ENCODE data around the gene AP4E1.

AP4E1 gene

GRCh38 chr15:50879016-50879617, 29.4 kb upstream of the AP4E1 start:
- H3K4me3 ChIP-seq (ENCODE audit: low read length) = no peak overlapping the region
- H3K4me1 ChIP-seq (ENCODE audit: control insufficient read depth, insufficient read depth, low read length) = no peaks in the 10 kb centered on the region
- no peaks in the 10 kb centered on the region for H3K36me3 ChIP-seq (ENCODE audit: control insufficient read depth, insufficient read depth, low read length)
- H3K9me3 ChIP-seq (ENCODE audit: control insufficient read depth, low read length) = no peaks in the 10 kb centered on the region
- no peak overlapping the region for H3K9ac ChIP-seq (ENCODE audit: low read length)
- H3K27me3 ChIP-seq (ENCODE audit: control insufficient read depth, insufficient read depth, low read length) = no peaks in the 10 kb centered on the region

- Histone ChIP-seq H3K4me1 (ENCODE audit: control insufficient read depth, insufficient read depth, low read length) (no peaks in the 10 kb centered on the region), H3K27me3 (ENCODE audit: control insufficient read depth, insufficient read depth, low read length) (no peaks in the 10 kb centered on the region), H3K4me3 (ENCODE audit: low read length) (no peak overlapping the region), H3K9me3 (ENCODE audit: control insufficient read depth, low read length) (no peaks in the 10 kb centered on the region), H3K36me3 (ENCODE audit: control insufficient read depth, insufficient read depth, low read length) (no peaks in the 10 kb centered on the region), H3K9ac (ENCODE audit: low read length) (no peak overlapping the region)
Observed at GRCh38 chr15:50880206-50880605, 28.3 kb upstream of the AP4E1 start.

- Histone ChIP-seq H3K4me1 (ENCODE audit: control insufficient read depth, insufficient read depth, low read length) (no peaks in the 10 kb centered on the region), H3K4me3 (ENCODE audit: low read length) (no peak overlapping the region)
Observed at GRCh38 chr15:50880651-50881114, 27.8 kb upstream of the AP4E1 start.

DNA sequence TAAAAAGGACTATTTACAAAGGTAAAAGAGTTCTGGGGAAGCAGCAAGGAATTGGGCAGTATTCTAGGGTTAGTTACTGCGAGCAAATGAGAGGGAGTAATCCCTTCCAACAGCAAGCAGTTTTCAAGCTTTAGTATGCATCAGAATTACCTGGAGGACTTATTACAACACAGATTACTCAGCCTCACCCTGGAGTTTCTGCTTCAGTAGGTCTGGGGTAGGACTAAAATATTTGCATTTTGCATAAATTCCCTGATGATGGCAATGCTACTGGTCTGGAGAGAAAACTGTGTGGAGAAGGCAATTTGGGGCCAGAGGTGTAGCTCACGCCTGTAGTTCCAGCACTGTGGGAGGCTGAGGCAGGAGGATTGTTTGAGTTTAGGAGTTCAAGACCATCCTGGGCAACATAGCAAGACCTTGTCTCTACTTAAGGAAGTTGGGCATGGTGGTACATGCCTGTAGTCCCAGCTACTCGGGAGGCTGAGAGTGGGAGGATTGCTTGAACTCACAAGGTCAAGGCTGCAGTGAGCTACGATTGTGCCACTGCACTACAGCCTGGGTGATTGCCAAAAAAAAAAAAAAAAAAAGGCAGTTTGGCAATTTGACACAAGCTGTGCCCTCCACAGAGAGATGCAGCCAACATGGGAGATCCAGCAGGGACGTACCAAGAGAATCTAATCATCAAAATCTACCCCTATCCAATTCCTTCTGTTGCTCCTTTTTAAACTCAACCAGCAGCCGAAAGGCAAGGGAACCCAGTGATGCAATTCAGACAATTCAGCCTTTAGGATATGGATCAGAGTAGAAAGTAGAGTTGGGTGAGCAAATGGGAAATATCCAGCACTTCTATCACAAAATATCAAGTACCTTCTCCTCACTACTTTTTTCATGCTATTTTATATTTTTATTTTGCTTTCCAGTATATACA, 27.1 kb upstream of the AP4E1 start:
- no peaks in the 10 kb centered on the region for H3K36me3 ChIP-seq (ENCODE audit: control insufficient read depth, insufficient read depth, low read length)
- no peak overlapping the region for H3K9ac ChIP-seq (ENCODE audit: low read length)
- no peaks in the 10 kb centered on the region for H3K4me1 ChIP-seq (ENCODE audit: control insufficient read depth, insufficient read depth, low read length)

More at GRCh38 chr15:50880651-50881114, 27.8 kb upstream of the AP4E1 start:
- Histone ChIP-seq H3K36me3 (ENCODE audit: control insufficient read depth, insufficient read depth, low read length) (no peaks in the 10 kb centered on the region), H3K27me3 (ENCODE audit: control insufficient read depth, insufficient read depth, low read length) (no peaks in the 10 kb centered on the region), H3K9ac (ENCODE audit: low read length) (no peak overlapping the region), H3K9me3 (ENCODE audit: control insufficient read depth, low read length) (no peaks in the 10 kb centered on the region)

DNA sequence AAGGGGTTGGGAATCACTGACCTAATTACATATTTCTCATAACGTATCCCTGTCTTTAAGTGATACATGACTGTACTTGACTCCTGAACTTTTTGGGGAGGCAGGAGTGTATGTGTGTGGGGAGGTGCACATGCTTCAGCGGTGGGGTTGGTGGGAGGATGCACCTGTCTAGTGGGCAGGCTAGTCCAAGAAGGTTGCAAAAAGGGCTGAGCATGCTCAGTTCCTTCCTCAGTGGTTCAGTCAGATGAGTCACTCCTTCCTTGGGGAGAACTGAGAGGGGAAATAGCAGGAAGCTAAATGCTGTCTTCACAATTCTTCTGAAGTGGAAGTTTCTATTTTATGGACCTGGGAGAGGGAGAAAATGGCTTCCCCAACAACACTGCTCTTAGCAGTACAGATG, 24.6 kb upstream of the AP4E1 start:
- Histone ChIP-seq H3K36me3 (ENCODE audit: control insufficient read depth, insufficient read depth, low read length) (no peaks in the 10 kb centered on the region), H3K4me3 (ENCODE audit: low read length) (no peak overlapping the region), H3K27me3 (ENCODE audit: control insufficient read depth, insufficient read depth, low read length) (no peaks in the 10 kb centered on the region), H3K4me1 (ENCODE audit: control insufficient read depth, insufficient read depth, low read length) (no peaks in the 10 kb centered on the region), H3K9me3 (ENCODE audit: control insufficient read depth, low read length) (no peaks in the 10 kb centered on the region), H3K9ac (ENCODE audit: low read length) (no peak overlapping the region)

More for the DNA sequence above, 27.1 kb upstream of the AP4E1 start:
- no peak overlapping the region for H3K4me3 ChIP-seq (ENCODE audit: low read length)
- H3K27me3 ChIP-seq (ENCODE audit: control insufficient read depth, insufficient read depth, low read length) = no peaks in the 10 kb centered on the region
- no peaks in the 10 kb centered on the region for H3K9me3 ChIP-seq (ENCODE audit: control insufficient read depth, low read length)

DNA sequence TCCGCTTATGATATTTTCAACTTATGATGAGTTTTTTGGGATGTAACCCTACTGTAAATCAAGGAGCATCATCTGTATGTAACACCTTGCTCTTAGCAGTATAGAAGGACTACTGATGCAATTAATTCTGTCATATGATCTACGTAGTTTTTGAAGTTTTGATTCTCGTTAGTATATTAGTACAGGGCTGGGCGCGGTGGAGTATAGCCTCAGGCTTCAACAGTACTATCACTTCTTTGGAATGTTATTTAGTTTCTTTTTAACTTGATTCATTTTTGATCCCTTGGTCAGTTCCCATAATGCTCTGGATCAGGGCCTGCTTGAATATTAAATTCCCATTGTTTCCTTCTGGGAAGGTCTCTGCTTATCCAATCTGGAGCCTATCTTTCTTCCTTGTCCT, 23.9 kb upstream of the AP4E1 start:
- no peaks in the 10 kb centered on the region for H3K27me3 ChIP-seq (ENCODE audit: control insufficient read depth, insufficient read depth, low read length)
- H3K9ac ChIP-seq (ENCODE audit: low read length) = no peak overlapping the region
- H3K9me3 ChIP-seq (ENCODE audit: control insufficient read depth, low read length) = no peaks in the 10 kb centered on the region
- no peaks in the 10 kb centered on the region for H3K4me1 ChIP-seq (ENCODE audit: control insufficient read depth, insufficient read depth, low read length)
- no peaks in the 10 kb centered on the region for H3K36me3 ChIP-seq (ENCODE audit: control insufficient read depth, insufficient read depth, low read length)
- no peak overlapping the region for H3K4me3 ChIP-seq (ENCODE audit: low read length)

DNA sequence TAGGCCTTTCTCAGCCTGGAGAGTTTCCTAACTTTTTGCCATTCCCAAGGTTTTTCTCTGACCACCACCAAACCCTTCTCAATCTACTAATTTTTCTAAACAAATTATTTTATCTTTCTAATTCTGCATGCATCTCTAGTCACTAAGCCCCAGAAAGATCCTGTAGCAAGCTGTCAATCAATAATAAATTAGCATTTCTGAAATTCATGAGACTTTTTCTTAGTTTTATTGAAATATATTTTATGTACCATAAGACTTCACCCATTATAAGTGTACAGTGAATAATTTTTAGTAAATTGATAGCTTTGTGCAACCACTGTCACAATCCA, 22.4 kb upstream of the AP4E1 start:
- Histone ChIP-seq H3K4me1 (ENCODE audit: control insufficient read depth, insufficient read depth, low read length) (no peaks in the 10 kb centered on the region), H3K36me3 (ENCODE audit: control insufficient read depth, insufficient read depth, low read length) (no peaks in the 10 kb centered on the region), H3K4me3 (ENCODE audit: low read length) (no peak overlapping the region), H3K9me3 (ENCODE audit: control insufficient read depth, low read length) (no peaks in the 10 kb centered on the region), H3K27me3 (ENCODE audit: control insufficient read depth, insufficient read depth, low read length) (no peaks in the 10 kb centered on the region), H3K9ac (ENCODE audit: low read length) (no peak overlapping the region)

- Histone ChIP-seq H3K9ac (ENCODE audit: low read length) (no peak overlapping the region), H3K4me3 (ENCODE audit: low read length) (no peak overlapping the region), H3K27me3 (ENCODE audit: control insufficient read depth, insufficient read depth, low read length) (no peaks in the 10 kb centered on the region), H3K4me1 (ENCODE audit: control insufficient read depth, insufficient read depth, low read length) (no peaks in the 10 kb centered on the region), H3K36me3 (ENCODE audit: control insufficient read depth, insufficient read depth, low read length) (no peaks in the 10 kb centered on the region), H3K9me3 (ENCODE audit: control insufficient read depth, low read length) (no peaks in the 10 kb centered on the region)
Observed at GRCh38 chr15:50886611-50887345, 21.7 kb upstream of the AP4E1 start.

DNA sequence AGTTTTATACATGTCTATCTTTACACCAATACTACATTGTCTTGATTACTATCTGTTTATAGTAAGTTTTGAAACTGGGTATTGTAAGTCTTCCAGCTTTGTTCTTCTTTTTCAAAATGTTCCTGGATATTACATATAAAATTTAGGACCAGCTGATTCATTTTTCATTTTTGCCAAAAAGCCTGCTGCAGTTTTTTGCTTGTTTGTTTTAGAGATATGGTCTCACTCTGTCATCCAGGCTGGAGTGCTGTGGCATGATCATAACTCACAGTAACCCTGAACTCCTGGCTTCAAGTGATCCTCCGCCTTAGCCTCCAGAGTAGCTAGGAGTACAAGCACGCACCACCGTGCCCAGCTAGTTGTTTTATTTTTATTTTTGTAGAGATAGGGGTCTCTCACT, 20.4 kb upstream of the AP4E1 start:
- Histone ChIP-seq H3K4me1 (ENCODE audit: control insufficient read depth, insufficient read depth, low read length) (no peaks in the 10 kb centered on the region), H3K36me3 (ENCODE audit: control insufficient read depth, insufficient read depth, low read length) (no peaks in the 10 kb centered on the region), H3K9ac (ENCODE audit: low read length) (no peak overlapping the region), H3K9me3 (ENCODE audit: control insufficient read depth, low read length) (no peaks in the 10 kb centered on the region), H3K27me3 (ENCODE audit: control insufficient read depth, insufficient read depth, low read length) (no peaks in the 10 kb centered on the region), H3K4me3 (ENCODE audit: low read length) (no peak overlapping the region)

GRCh38 chr15:50889589-50889988, 18.9 kb upstream of the AP4E1 start:
- no peak overlapping the region for H3K9ac ChIP-seq (ENCODE audit: low read length)
- no peaks in the 10 kb centered on the region for H3K36me3 ChIP-seq (ENCODE audit: control insufficient read depth, insufficient read depth, low read length)
- H3K4me3 ChIP-seq (ENCODE audit: low read length) = no peak overlapping the region
- H3K27me3 ChIP-seq (ENCODE audit: control insufficient read depth, insufficient read depth, low read length) = no peaks in the 10 kb centered on the region
- no peaks in the 10 kb centered on the region for H3K4me1 ChIP-seq (ENCODE audit: control insufficient read depth, insufficient read depth, low read length)
- H3K9me3 ChIP-seq (ENCODE audit: control insufficient read depth, low read length) = no peaks in the 10 kb centered on the region

DNA sequence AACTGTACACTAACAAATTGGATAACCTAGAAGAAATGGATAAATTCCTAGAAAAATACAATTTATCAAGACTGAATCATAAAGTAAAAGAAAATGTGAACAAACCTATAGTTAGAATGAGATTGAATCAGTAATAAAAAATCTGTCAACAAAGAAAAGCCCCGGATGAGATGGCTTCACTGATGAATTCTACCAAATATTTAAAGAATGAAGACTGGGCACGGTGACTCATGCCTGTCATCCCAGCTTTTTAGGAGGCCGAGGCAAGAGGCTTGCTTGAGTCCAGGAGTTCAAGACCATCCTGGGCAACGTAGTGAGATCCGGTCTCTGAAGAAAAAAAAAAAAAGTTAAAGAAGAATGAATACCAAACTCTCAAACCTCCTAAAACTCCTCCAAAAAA, 17.7 kb upstream of the AP4E1 start:
- no peaks in the 10 kb centered on the region for H3K4me1 ChIP-seq (ENCODE audit: control insufficient read depth, insufficient read depth, low read length)

GRCh38 chr15:50891159-50891558, 17.3 kb upstream of the AP4E1 start:
- no peak overlapping the region for H3K4me3 ChIP-seq (ENCODE audit: low read length)
- H3K9me3 ChIP-seq (ENCODE audit: control insufficient read depth, low read length) = no peaks in the 10 kb centered on the region
- H3K27me3 ChIP-seq (ENCODE audit: control insufficient read depth, insufficient read depth, low read length) = no peaks in the 10 kb centered on the region
- H3K36me3 ChIP-seq (ENCODE audit: control insufficient read depth, insufficient read depth, low read length) = no peaks in the 10 kb centered on the region
- no peak overlapping the region for H3K9ac ChIP-seq (ENCODE audit: low read length)
- H3K4me1 ChIP-seq (ENCODE audit: control insufficient read depth, insufficient read depth, low read length) = no peaks in the 10 kb centered on the region

More for the DNA sequence above, 17.7 kb upstream of the AP4E1 start:
- no peaks in the 10 kb centered on the region for H3K36me3 ChIP-seq (ENCODE audit: control insufficient read depth, insufficient read depth, low read length)
- no peak overlapping the region for H3K4me3 ChIP-seq (ENCODE audit: low read length)
- H3K9me3 ChIP-seq (ENCODE audit: control insufficient read depth, low read length) = no peaks in the 10 kb centered on the region
- H3K27me3 ChIP-seq (ENCODE audit: control insufficient read depth, insufficient read depth, low read length) = no peaks in the 10 kb centered on the region
- H3K9ac ChIP-seq (ENCODE audit: low read length) = no peak overlapping the region
